Uterus (tissue), 4 donors: ENCODE measurements around the gene DIMT1. TPM values are rescaled to one million over a fixed set of nuclear protein-coding genes. Genes with fewer than 3 reads are reported as not detected.
A peak's percentile ranks its signal among the peaks of the same experiment; 100 is the strongest.

Source experiments
- DNase-seq, 2 donors: peaks; one replicate each; pipeline ENCODE4 v3.0.0-alpha.2; 2019 to 2020
- H3K27ac ChIP-seq, 2 donors: fragments of 200-600 bp; sonication (generic); 1 replicate in 1 of 2; 2 replicates in 1 of 2; pipeline ENCODE4 v1.5.1; 2016 to 2018
- H3K27me3 ChIP-seq, 2 donors: fragments of 200-600 bp; sonication (generic); one replicate each; pipeline ENCODE4 v1.5.1; 2018 to 2019; ENCODE audit warnings: control low read depth in 1 of 2
- H3K36me3 ChIP-seq, 2 donors: fragments of 200-600 bp; sonication (generic); one replicate each; pipeline ENCODE4 v1.5.1; 2019; ENCODE audit warnings: control low read depth in 1 of 2
- H3K4me1 ChIP-seq, 2 donors: fragments of 200-600 bp; sonication (generic); one replicate each; pipeline ENCODE4 v1.5.1; 2018 to 2019; ENCODE audit warnings: control low read depth in 1 of 2
- H3K4me3 ChIP-seq, 2 donors: fragments of 200-600 bp; sonication (generic); 1 replicate in 1 of 2; 2 replicates in 1 of 2; pipeline ENCODE4 v1.5.1; 2018 to 2019; ENCODE audit warnings: mild to moderate bottlenecking in 1 of 2
- H3K9me3 ChIP-seq, 2 donors: fragments of 200-600 bp; sonication (generic); one replicate each; pipeline ENCODE4 v1.5.1; 2019; ENCODE audit warnings: control low read depth in 1 of 2
- CTCF ChIP-seq, 4 experiments: fragments of 200-600 bp in 2 of 4; fragments of 450-650 bp in 2 of 4; sonication (generic) in 2 of 4; IDR thresholded peaks; one replicate each; pipeline ENCODE4 v1.5.1; 2016 to 2019; ENCODE audit warnings: antibody characterized with exemption in 4 of 4, mild to moderate bottlenecking in 2 of 4, moderate library complexity in 1 of 4
- POLR2A ChIP-seq, 2 donors: fragments of 450-650 bp; IDR thresholded peaks; one replicate each; pipeline ENCODE4 v1.6.1; 2016; ENCODE audit warnings: antibody characterized with exemption in 2 of 2, mild to moderate bottlenecking in 1 of 2, moderate library complexity in 1 of 2
- intact Hi-C: fragments of 100-400 bp; cut with DNase I; formaldehyde crosslinking; loops from one replicate; pipeline ENCODE4 v1.15.1; 2023; ENCODE audit warnings: low total_unique reads
- total RNA-seq, 4 donors: library from RNA; depleted of rRNA in 3 of 4; stranded (reverse); fragments of >200 nt in 3 of 4; gene quantifications; one replicate each; pipeline versions ENCODE4 v1.1.0 to v1.2.4, GENCODE V29; 2014 to 2023
- donor health status: DM: yes; HTN: yes; CAD: no.

Gene DIMT1
- total RNA-seq, 4 donors from 2014 or later = 18.8 to 38.2 (median 27.3) TPM

- no peak overlapping the region for H3K27ac ChIP-seq
- no peak overlapping the region for H3K4me3 ChIP-seq
- H3K27me3 ChIP-seq = no peaks in the 10 kb centered on the region
- no peaks in the 10 kb centered on the region for H3K9me3 ChIP-seq
- intact Hi-C loops = no loop called here
- H3K4me1 ChIP-seq = no peaks in the 10 kb centered on the region
- TF ChIP-seq CTCF (IDR thresholded peaks at IDR 0.05) (no peak), POLR2A (IDR thresholded peaks at IDR 0.05) (no peak)
- H3K36me3 ChIP-seq = no peaks in the 10 kb centered on the region
- DNase-seq = no peak
Measured at GRCh38 chr5:62424763-62425162, 21.1 kb upstream of the DIMT1 start.

GRCh38 chr5:62421414-62421813, 17.7 kb upstream of the DIMT1 start:
- no peak overlapping the region for H3K4me3 ChIP-seq
- intact Hi-C loops = no loop called here
- TF ChIP-seq CTCF (IDR thresholded peaks at IDR 0.05) (no peak), POLR2A (IDR thresholded peaks at IDR 0.05) (no peak)
- no peak overlapping the region for H3K27ac ChIP-seq
- H3K27me3 ChIP-seq = no peaks in the 10 kb centered on the region
- no peaks in the 10 kb centered on the region for H3K9me3 ChIP-seq
- no peaks in the 10 kb centered on the region for H3K36me3 ChIP-seq
- DNase-seq = no peak
- no peaks in the 10 kb centered on the region for H3K4me1 ChIP-seq

DNA sequence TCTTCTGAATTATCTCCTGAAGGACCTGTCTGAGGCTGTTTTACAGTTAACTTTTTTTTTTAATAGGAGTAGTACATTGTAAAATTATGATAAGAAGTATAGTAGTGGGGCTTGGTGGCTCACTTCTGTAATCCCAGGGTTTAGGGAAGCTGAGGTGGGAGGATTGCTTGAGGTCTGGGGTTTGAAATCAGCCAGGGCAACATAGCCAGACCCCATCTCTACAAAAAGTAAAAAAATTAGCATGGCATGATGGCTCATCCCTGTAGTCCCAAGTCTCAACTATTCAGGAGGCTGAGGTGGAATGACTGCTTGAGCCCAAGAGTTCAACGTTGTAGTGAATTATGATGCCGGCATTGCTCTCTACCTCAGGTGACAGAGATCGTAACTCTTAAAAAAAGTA, 15.9 kb upstream of the DIMT1 start:
- intact Hi-C loops = no loop called here
- DNase-seq = no peak
- Histone ChIP-seq H3K27ac (no peak overlapping the region), H3K27me3 (no peaks in the 10 kb centered on the region), H3K9me3 (no peaks in the 10 kb centered on the region), H3K4me3 (no peak overlapping the region), H3K36me3 (no peaks in the 10 kb centered on the region), H3K4me1 (no peaks in the 10 kb centered on the region)
- TF ChIP-seq CTCF (IDR thresholded peaks at IDR 0.05) (no peak), POLR2A (IDR thresholded peaks at IDR 0.05) (no peak)

DNA sequence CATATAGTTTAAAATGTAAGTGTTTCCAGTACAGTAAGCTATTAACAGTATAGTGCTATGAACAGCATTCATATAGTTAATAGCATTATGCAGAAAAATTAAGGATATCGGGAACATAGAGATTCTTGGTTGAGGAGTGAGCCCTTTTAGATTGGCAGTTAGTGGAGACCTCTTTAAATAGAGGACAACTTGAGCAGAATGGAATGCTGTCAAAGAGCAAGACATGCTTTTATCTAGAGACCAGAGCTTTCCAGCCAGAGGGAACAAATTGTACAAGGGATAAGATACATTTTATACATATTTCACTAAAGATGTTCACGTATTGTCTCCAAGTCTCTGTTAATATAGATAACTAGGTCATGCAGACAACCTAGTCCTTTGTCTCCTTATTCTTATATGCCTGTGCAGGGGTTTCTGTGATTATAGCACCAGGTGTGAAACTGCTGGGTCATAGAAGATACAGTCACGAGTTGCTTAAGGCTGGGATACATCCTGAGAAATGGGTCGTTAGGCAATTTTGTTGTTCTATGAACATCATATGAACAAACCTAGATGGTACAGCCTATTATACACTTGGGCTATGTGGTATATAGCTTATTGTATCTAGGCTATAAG, 14.9 kb upstream of the DIMT1 start:
- intact Hi-C loops = no loop called here
- Histone ChIP-seq H3K4me3 (no peak overlapping the region), H3K9me3 (no peaks in the 10 kb centered on the region), H3K36me3 (no peaks in the 10 kb centered on the region), H3K27ac (no peak overlapping the region), H3K27me3 (no peaks in the 10 kb centered on the region), H3K4me1 (peaks cover 0 to 1% of the 10 kb centered on the region in 2 donors)
- TF ChIP-seq CTCF (IDR thresholded peaks at IDR 0.05) (no peak), POLR2A (IDR thresholded peaks at IDR 0.05) (no peak)
- no peak for DNase-seq

DNA sequence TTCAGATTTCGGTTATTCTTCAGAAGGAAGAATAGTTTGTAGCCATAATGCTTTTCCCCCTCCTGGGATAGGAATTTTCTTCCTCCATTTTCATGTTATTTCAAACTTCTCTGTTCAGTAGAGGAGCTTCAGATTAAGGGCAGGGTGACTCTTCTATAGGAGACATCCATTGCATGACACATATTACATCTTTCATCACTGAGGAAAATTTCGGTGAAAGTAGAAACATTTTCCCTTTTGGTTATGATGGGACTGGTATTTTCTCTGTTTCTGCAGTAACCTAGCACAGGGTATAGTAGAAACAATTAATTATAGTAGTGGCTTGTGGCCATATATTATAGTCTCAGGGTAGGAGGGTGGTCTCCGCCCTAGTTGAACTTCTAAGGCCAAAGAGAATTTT, 10.0 kb upstream of the DIMT1 start:
- DNase-seq = no peak
- H3K4me1 ChIP-seq = peaks cover 0 to 7% of the 10 kb centered on the region in 2 donors
- no peaks in the 10 kb centered on the region for H3K9me3 ChIP-seq
- H3K27me3 ChIP-seq = no peaks in the 10 kb centered on the region
- no peaks in the 10 kb centered on the region for H3K36me3 ChIP-seq
- intact Hi-C loops = no loop called here
- peak overlapping the region; percentile 75 to 97 for H3K4me3 ChIP-seq
- no peak for TF ChIP-seq POLR2A (IDR thresholded peaks at IDR 0.05)
- TF ChIP-seq CTCF (IDR thresholded peaks at IDR 0.05) = no peak
- H3K27ac ChIP-seq = no peak overlapping the region
